Testis (tissue), 3 donors: ENCODE measurements around the gene PTPRE. TPM values are rescaled to one million over a fixed set of nuclear protein-coding genes. Genes with fewer than 3 reads are reported as not detected.

ENCODE experiments used
- DNase-seq: peaks from one replicate; pipeline ENCODE4 v3.0.0-alpha.2; 2019
- H3K27ac ChIP-seq, 2 donors: fragments of 200-600 bp; sonication (generic); one replicate each; pipeline ENCODE4 v1.5.1; 2019
- H3K27me3 ChIP-seq: fragments of 200-600 bp; sonication (generic); one replicate; pipeline ENCODE4 v1.5.1; 2019
- H3K36me3 ChIP-seq: fragments of 200-600 bp; sonication (generic); one replicate; pipeline ENCODE4 v1.5.1; 2017; ENCODE audit warnings: low read depth; ENCODE audit errors: missing control alignments
- H3K4me1 ChIP-seq: fragments of 200-600 bp; sonication (generic); one replicate; pipeline ENCODE4 v1.5.1; 2019
- H3K4me3 ChIP-seq, 2 donors: fragments of 200-600 bp; sonication (generic); one replicate each; pipeline ENCODE4 v1.5.1; 2017 to 2019
- H3K9me3 ChIP-seq: fragments of 200-600 bp; sonication (generic); one replicate; pipeline ENCODE4 v1.5.1; 2017
- CTCF ChIP-seq, 3 experiments: fragments of 450-650 bp in 2 of 3; fragments of 200-600 bp in 1 of 3; sonication (generic) in 1 of 3; IDR thresholded peaks; one replicate each; pipeline ENCODE4 v1.5.1; 2016 to 2019; ENCODE audit warnings: antibody characterized with exemption in 3 of 3, mild to moderate bottlenecking in 2 of 3, moderate library complexity in 1 of 3
- POLR2A ChIP-seq: fragments of 450-650 bp; IDR thresholded peaks from one replicate; pipeline ENCODE4 v1.6.1; 2017; ENCODE audit warnings: antibody characterized with exemption, mild to moderate bottlenecking, moderate library complexity
- WGBS, 2 donors: methylation state at CpG; one replicate each; pipeline ENCODE4 v1.1.5; 2018; 5-methylcytosine and 5-hydroxymethylcytosine counted together
- intact Hi-C: fragments of 100-400 bp; cut with DNase I; formaldehyde crosslinking; loops from one replicate; pipeline ENCODE4 v1.15.1; 2023; ENCODE audit warnings: low total_unique reads
- polyA plus RNA-seq: library from polyadenylated mRNA; stranded (reverse); fragments of 350-450 nt; fragmentation: Illumina TruSeq; extraction: RNeasy Lipid Tissue Mini Kit (QIAGEN cat#74804); gene quantifications from one replicate; pipeline ENCODE4 v1.2.3, GENCODE V29; 2014; ENCODE audit warnings: low read depth, low replicate concordance; ENCODE audit not compliant: insufficient read depth
- total RNA-seq, 2 donors: library from RNA; depleted of rRNA; stranded (reverse); fragments of >200 nt; gene quantifications; one replicate each; pipeline ENCODE4 v1.2.3, GENCODE V29; 2016

PTPRE gene
- total and polyA plus RNA-seq, 3 donors from 2014 or later: 10.0 to 26.6 (median 15.3) TPM

- Histone ChIP-seq H3K4me1 (peaks cover 9% of the 10 kb centered on the region), H3K36me3 (no peaks in the 10 kb centered on the region), H3K9me3 (no peaks in the 10 kb centered on the region), H3K4me3 (no peak overlapping the region), H3K27me3 (no peaks in the 10 kb centered on the region), H3K27ac (no peak overlapping the region)
- 81 to 85% methylated on average over 2 of the region's 2 CpGs for WGBS, 2 donors
- DNase-seq: no peak
- intact Hi-C loops: no loop called here
- TF ChIP-seq CTCF (IDR thresholded peaks at IDR 0.05): no peak
- TF ChIP-seq POLR2A: no peak
Measured at GRCh38 chr10:127944256-127944655, 37.4 kb downstream of the PTPRE start.

GRCh38 chr10:127945341-127945758, 38.4 kb downstream of the PTPRE start:
- Histone ChIP-seq H3K4me1 (peaks cover 9% of the 10 kb centered on the region), H3K4me3 (no peak overlapping the region), H3K9me3 (no peaks in the 10 kb centered on the region), H3K27me3 (no peaks in the 10 kb centered on the region), H3K27ac (no peak overlapping the region), H3K36me3 (no peaks in the 10 kb centered on the region)
- TF ChIP-seq POLR2A (no peak), CTCF (IDR thresholded peaks at IDR 0.05) (no peak)
- whole genome bisulfite sequencing, 2 donors: 90 to 94% methylated on average over 2 of the region's 2 CpGs
- no peak for DNase-seq
- intact Hi-C loops: no loop called here

- Histone ChIP-seq H3K27ac (no peak overlapping the region), H3K9me3 (no peaks in the 10 kb centered on the region), H3K4me3 (no peak overlapping the region), H3K4me1 (peaks cover 5% of the 10 kb centered on the region), H3K36me3 (no peaks in the 10 kb centered on the region), H3K27me3 (no peaks in the 10 kb centered on the region)
- no peak for DNase-seq
- TF ChIP-seq POLR2A (no peak), CTCF (IDR thresholded peaks at IDR 0.05) (no peak)
- intact Hi-C loops: no loop called here
- 84 to 91% methylated on average over 6 of the region's 6 CpGs for WGBS, 2 donors
Measured at GRCh38 chr10:127945948-127946711, 39.2 kb downstream of the PTPRE start.

GRCh38 chr10:127947211-127947610, 40.3 kb downstream of the PTPRE start:
- Histone ChIP-seq H3K9me3 (no peaks in the 10 kb centered on the region), H3K4me3 (no peak overlapping the region), H3K27ac (no peak overlapping the region), H3K4me1 (no peaks in the 10 kb centered on the region), H3K36me3 (no peaks in the 10 kb centered on the region), H3K27me3 (no peaks in the 10 kb centered on the region)
- 75 to 77% methylated on average over 1 of the region's 1 CpG for WGBS, 2 donors
- intact Hi-C loops: no loop called here
- DNase-seq: no peak
- TF ChIP-seq CTCF (IDR thresholded peaks at IDR 0.05): no peak
- no peak for TF ChIP-seq POLR2A

- no peaks in the 10 kb centered on the region for H3K4me1 ChIP-seq
- no peaks in the 10 kb centered on the region for H3K27me3 ChIP-seq
- H3K4me3 ChIP-seq: no peak overlapping the region
- no peak for TF ChIP-seq CTCF (IDR thresholded peaks at IDR 0.05)
- no peak for TF ChIP-seq POLR2A
- 93 to 97% methylated on average over 4 to 5 of the region's 5 CpGs for WGBS, 2 donors
- H3K36me3 ChIP-seq: no peaks in the 10 kb centered on the region
- intact Hi-C loops: no loop called here
- H3K27ac ChIP-seq: no peak overlapping the region
- no peak for DNase-seq
- H3K9me3 ChIP-seq: no peaks in the 10 kb centered on the region
Measured at GRCh38 chr10:127948791-127949190, 41.9 kb downstream of the PTPRE start.
